Measurements from ENCODE around the gene CBLB.

The CBLB gene

GRCh38 chr3:105865867-105866350, 2.9 kb downstream of the CBLB start:
- TF ChIP-seq TAF1 (IDR thresholded peaks at IDR 0.05; ENCODE audit: borderline replicate concordance, insufficient read depth, low read length) (no peak), POLR2AphosphoS5 (IDR thresholded peaks at IDR 0.05; ENCODE audit: low read depth, low read length) (no peak), SIN3A (IDR thresholded peaks at IDR 0.05; ENCODE audit: borderline replicate concordance, insufficient read depth, low read length) (no peak), FOXP2 (optimal IDR thresholded peaks at IDR 0.05; ENCODE audit: borderline replicate concordance, extremely low read depth, extremely low read length, insufficient read depth) (no peak)
- TF ChIP-seq, protein P1, sequence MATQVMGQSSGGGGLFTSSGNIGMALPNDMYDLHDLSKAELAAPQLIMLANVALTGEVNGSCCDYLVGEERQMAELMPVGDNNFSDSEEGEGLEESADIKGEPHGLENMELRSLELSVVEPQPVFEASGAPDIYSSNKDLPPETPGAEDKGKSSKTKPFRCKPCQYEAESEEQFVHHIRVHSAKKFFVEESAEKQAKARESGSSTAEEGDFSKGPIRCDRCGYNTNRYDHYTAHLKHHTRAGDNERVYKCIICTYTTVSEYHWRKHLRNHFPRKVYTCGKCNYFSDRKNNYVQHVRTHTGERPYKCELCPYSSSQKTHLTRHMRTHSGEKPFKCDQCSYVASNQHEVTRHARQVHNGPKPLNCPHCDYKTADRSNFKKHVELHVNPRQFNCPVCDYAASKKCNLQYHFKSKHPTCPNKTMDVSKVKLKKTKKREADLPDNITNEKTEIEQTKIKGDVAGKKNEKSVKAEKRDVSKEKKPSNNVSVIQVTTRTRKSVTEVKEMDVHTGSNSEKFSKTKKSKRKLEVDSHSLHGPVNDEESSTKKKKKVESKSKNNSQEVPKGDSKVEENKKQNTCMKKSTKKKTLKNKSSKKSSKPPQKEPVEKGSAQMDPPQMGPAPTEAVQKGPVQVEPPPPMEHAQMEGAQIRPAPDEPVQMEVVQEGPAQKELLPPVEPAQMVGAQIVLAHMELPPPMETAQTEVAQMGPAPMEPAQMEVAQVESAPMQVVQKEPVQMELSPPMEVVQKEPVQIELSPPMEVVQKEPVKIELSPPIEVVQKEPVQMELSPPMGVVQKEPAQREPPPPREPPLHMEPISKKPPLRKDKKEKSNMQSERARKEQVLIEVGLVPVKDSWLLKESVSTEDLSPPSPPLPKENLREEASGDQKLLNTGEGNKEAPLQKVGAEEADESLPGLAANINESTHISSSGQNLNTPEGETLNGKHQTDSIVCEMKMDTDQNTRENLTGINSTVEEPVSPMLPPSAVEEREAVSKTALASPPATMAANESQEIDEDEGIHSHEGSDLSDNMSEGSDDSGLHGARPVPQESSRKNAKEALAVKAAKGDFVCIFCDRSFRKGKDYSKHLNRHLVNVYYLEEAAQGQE (IDR thresholded peaks at IDR 0.05; ENCODE audit: insufficient read depth in 1 of 2, low read depth in 2 of 2, low read length in 2 of 2) = no peak

DNA sequence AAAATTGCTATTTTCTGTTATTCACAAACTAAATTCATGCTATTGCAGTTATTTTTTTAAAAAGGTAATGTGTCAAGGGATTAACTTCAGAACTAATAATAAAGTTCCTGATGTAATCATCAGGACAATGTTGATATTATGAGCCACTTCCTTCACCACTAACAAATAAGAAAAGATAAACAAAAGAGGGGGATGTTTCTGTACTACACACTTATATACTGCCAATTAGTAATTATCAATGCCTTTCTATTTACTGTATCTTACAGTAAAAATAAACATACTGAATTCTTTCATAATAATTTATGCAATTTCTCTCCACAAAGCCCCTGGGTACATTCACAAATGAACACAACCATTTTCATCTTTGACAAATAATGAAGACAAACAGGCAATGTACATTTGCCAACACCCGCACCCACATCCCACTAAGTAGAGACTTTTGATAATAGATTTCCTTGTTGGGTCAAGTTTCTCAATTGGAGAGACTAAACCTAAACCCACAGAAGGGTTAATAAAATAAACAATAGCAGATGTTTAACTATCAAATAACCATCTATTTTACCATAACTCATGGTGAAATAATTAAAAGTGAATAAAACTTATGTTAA, 3.7 kb downstream of the CBLB start:
- TF ChIP-seq, protein P1 (IDR thresholded peaks at IDR 0.05; ENCODE audit: insufficient read depth in 1 of 2, low read depth in 2 of 2, low read length in 2 of 2) = no peak
- TF ChIP-seq FOXP2 (optimal IDR thresholded peaks at IDR 0.05; ENCODE audit: borderline replicate concordance, extremely low read depth, extremely low read length, insufficient read depth) (no peak), SIN3A (IDR thresholded peaks at IDR 0.05; ENCODE audit: borderline replicate concordance, insufficient read depth, low read length) (no peak), TAF1 (IDR thresholded peaks at IDR 0.05; ENCODE audit: borderline replicate concordance, insufficient read depth, low read length) (no peak), POLR2AphosphoS5 (IDR thresholded peaks at IDR 0.05; ENCODE audit: low read depth, low read length) (no peak)

GRCh38 chr3:105864212-105864611, 4.6 kb downstream of the CBLB start:
- TF ChIP-seq SIN3A (IDR thresholded peaks at IDR 0.05; ENCODE audit: borderline replicate concordance, insufficient read depth, low read length) (no peak), POLR2AphosphoS5 (IDR thresholded peaks at IDR 0.05; ENCODE audit: low read depth, low read length) (no peak), TAF1 (IDR thresholded peaks at IDR 0.05; ENCODE audit: borderline replicate concordance, insufficient read depth, low read length) (no peak), FOXP2 (optimal IDR thresholded peaks at IDR 0.05; ENCODE audit: borderline replicate concordance, extremely low read depth, extremely low read length, insufficient read depth) (no peak)
- TF ChIP-seq, protein P1 (IDR thresholded peaks at IDR 0.05; ENCODE audit: insufficient read depth in 1 of 2, low read depth in 2 of 2, low read length in 2 of 2) = no peak

DNA sequence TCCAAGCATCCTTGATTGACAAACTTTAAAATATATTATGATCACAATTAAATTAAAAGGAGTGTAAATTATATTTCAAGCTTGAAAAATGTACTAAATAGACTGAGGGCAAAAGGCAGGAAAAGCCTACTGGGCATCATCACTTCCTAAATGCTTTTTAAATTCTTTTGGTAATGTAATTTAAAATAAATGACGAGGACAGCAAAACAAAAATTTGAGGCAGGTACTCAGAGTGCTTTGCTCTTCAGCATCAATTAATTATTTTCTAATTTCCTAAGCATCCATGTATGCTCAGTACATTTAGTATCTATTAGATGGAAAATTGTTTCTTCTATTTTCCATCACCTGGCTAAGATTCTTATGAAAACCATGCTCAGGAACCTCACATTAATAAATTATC, 5.2 kb downstream of the CBLB start:
- TF ChIP-seq, protein P1 (IDR thresholded peaks at IDR 0.05; ENCODE audit: insufficient read depth in 1 of 2, low read depth in 2 of 2, low read length in 2 of 2) = no peak
- TF ChIP-seq FOXP2 (optimal IDR thresholded peaks at IDR 0.05; ENCODE audit: borderline replicate concordance, extremely low read depth, extremely low read length, insufficient read depth) = no peak
- TF ChIP-seq TAF1 (IDR thresholded peaks at IDR 0.05; ENCODE audit: borderline replicate concordance, insufficient read depth, low read length) = no peak
- TF ChIP-seq SIN3A (IDR thresholded peaks at IDR 0.05; ENCODE audit: borderline replicate concordance, insufficient read depth, low read length) = no peak
- no peak for TF ChIP-seq POLR2AphosphoS5 (IDR thresholded peaks at IDR 0.05; ENCODE audit: low read depth, low read length)
